ENCODE measurements around the gene LIX1L.

LIX1L gene

DNA sequence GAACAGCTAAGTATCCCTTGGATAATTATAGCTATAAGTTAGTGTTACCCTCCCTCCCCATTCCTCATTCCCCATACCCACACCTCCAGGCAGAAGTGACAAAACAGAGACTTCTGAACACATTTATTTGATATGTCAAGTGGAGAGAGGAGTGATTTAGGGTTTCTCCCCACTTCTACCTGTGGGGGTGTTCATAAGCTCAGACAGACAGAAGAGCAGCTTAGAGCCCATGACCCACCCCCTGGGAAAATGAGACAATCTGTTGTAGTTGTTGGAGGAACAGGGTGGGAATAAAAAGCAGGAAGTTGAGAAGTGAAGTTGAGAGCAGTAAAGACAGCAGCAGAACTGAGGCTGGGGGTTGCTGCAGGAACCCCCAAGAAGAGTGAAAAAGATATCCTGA, 1.5 kb upstream of the LIX1L start:
- DNase-seq (ENCODE audit: extremely low read depth, insufficient read length) = no peak
- no peaks in the 10 kb centered on the region for H3K36me3 ChIP-seq (ENCODE audit: control insufficient read depth, insufficient read depth, low read length)
- TF ChIP-seq CTCF (IDR thresholded peaks at IDR 0.05; ENCODE audit: insufficient read depth, low read length, poor library complexity, severe bottlenecking) = no peak
- H3K27me3 ChIP-seq (replicated peaks; ENCODE audit: control insufficient read depth, insufficient read depth, low read length) = no peaks in the 10 kb centered on the region
- H3K4me3 ChIP-seq (replicated peaks; ENCODE audit: low read depth, low read length) = no peak overlapping the region

GRCh38 chr1:145958734-145959133, 917 bp upstream of the LIX1L start:
- DNase-seq (ENCODE audit: extremely low read depth, insufficient read length) = no peak
- H3K36me3 ChIP-seq (ENCODE audit: control insufficient read depth, insufficient read depth, low read length) = no peaks in the 10 kb centered on the region
- H3K27me3 ChIP-seq (replicated peaks; ENCODE audit: control insufficient read depth, insufficient read depth, low read length) = no peaks in the 10 kb centered on the region
- no peak for TF ChIP-seq CTCF (IDR thresholded peaks at IDR 0.05; ENCODE audit: insufficient read depth, low read length, poor library complexity, severe bottlenecking)
- H3K4me3 ChIP-seq (replicated peaks; ENCODE audit: low read depth, low read length) = no peak overlapping the region

GRCh38 chr1:145956781-145957442, 905 bp downstream of the LIX1L start:
- DNase-seq (ENCODE audit: extremely low read depth, insufficient read length) = no peak

GRCh38 chr1:145956361-145956760, 1.5 kb downstream of the LIX1L start:
- H3K36me3 ChIP-seq (ENCODE audit: control insufficient read depth, insufficient read depth, low read length) = no peaks in the 10 kb centered on the region
- no peak for TF ChIP-seq CTCF (IDR thresholded peaks at IDR 0.05; ENCODE audit: insufficient read depth, low read length, poor library complexity, severe bottlenecking)
- no peaks in the 10 kb centered on the region for H3K27me3 ChIP-seq (replicated peaks; ENCODE audit: control insufficient read depth, insufficient read depth, low read length)
- no peak for DNase-seq (ENCODE audit: extremely low read depth, insufficient read length)
- peak overlapping the region; percentile 74 for H3K4me3 ChIP-seq (replicated peaks; ENCODE audit: low read depth, low read length)

More at GRCh38 chr1:145956781-145957442, 905 bp downstream of the LIX1L start:
- no peak for TF ChIP-seq CTCF (IDR thresholded peaks at IDR 0.05; ENCODE audit: insufficient read depth, low read length, poor library complexity, severe bottlenecking)
- H3K27me3 ChIP-seq (replicated peaks; ENCODE audit: control insufficient read depth, insufficient read depth, low read length) = no peaks in the 10 kb centered on the region
- H3K36me3 ChIP-seq (ENCODE audit: control insufficient read depth, insufficient read depth, low read length) = no peaks in the 10 kb centered on the region
- peak overlapping the region; percentile 74 for H3K4me3 ChIP-seq (replicated peaks; ENCODE audit: low read depth, low read length)

DNA sequence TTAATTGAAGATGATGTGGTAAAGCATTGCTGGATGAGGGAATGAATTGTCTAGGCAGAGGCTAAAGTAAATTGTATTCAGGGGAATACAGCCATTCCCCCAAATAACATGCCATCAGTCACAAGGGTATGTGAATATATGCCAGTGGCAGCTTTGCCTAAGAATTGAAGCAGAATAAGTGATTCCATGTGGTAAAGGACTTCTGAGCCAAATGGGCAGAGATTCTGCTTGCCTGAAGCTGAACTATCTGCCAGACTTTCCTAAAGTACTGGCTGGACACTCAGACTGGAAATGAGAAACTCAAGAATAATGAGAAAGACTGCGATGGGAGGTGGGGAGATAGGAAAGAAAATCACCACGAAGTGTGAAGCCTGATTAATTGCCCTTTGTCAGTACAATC, 2.4 kb downstream of the LIX1L start:
- no peak for DNase-seq (ENCODE audit: extremely low read depth, insufficient read length)
- Histone ChIP-seq H3K4me3 (replicated peaks; ENCODE audit: low read depth, low read length) (no peak overlapping the region), H3K27me3 (replicated peaks; ENCODE audit: control insufficient read depth, insufficient read depth, low read length) (no peaks in the 10 kb centered on the region), H3K36me3 (ENCODE audit: control insufficient read depth, insufficient read depth, low read length) (no peaks in the 10 kb centered on the region; the same call in 1 of the 2 replicates)
- TF ChIP-seq CTCF (IDR thresholded peaks at IDR 0.05; ENCODE audit: insufficient read depth, low read length, poor library complexity, severe bottlenecking) = no peak

DNA sequence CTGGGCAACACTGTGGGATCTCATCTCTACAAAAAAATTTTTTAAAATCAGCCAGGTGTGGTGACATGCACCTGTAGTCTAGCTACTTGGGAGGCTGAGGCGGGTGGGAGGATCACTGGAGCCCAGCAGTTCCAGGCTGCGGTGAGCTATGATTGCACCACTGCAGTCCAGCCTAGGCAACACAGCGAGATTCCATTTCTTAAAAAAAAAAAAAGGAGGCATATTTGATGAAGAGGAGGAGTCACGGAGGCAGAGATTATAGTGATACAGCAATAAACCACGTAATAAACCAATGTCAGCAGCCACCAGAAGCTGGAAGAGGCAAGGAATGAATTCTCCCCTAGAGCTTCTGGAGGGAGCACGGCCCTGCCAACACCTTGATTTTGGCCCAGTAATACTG, 4.0 kb downstream of the LIX1L start:
- no peaks in the 10 kb centered on the region for H3K27me3 ChIP-seq (replicated peaks; ENCODE audit: control insufficient read depth, insufficient read depth, low read length)
- TF ChIP-seq CTCF (IDR thresholded peaks at IDR 0.05; ENCODE audit: insufficient read depth, low read length, poor library complexity, severe bottlenecking) = no peak
- no peak for DNase-seq (ENCODE audit: extremely low read depth, insufficient read length)
- no peak overlapping the region for H3K4me3 ChIP-seq (replicated peaks; ENCODE audit: low read depth, low read length)
- H3K36me3 ChIP-seq (ENCODE audit: control insufficient read depth, insufficient read depth, low read length) = no peaks in the 10 kb centered on the region; the same call in 1 of the 2 replicates
